Smooth muscle cell (in vitro differentiated cells): Measurements from ENCODE around the gene CCL18. TPM values are rescaled to one million over a fixed set of nuclear protein-coding genes. Genes with fewer than 3 reads are reported as not detected.

Source experiments
- DNase-seq: peaks from one replicate; lab custom pipeline; 2025; ENCODE audit not compliant: unreplicated experiment; lab: John Stamatoyannopoulos, UW
- H2AFZ ChIP-seq: fragments of 200-600 bp; sonication (generic); 2 replicates; pipeline ENCODE4 v1.6.0; 2016; ENCODE audit warnings: antibody characterized with exemption, low read depth, mild to moderate bottlenecking
- H3F3A ChIP-seq: fragments of 200-600 bp; sonication (generic); 2 replicates; pipeline ENCODE4 v1.6.0; 2017; ENCODE audit warnings: antibody characterized with exemption, low read depth
- H3K27ac ChIP-seq: fragments of 200-600 bp; sonication (generic); 2 replicates; pipeline ENCODE4 v1.5.1; 2016; ENCODE audit warnings: low read depth, mild to moderate bottlenecking
- H3K27me3 ChIP-seq: fragments of 200-600 bp; sonication (generic); 2 replicates; pipeline ENCODE4 v1.6.1; 2016; ENCODE audit warnings: low read depth, mild to moderate bottlenecking
- H3K36me3 ChIP-seq: fragments of 200-600 bp; sonication (generic); 2 replicates; pipeline ENCODE4 v1.5.1; 2016; ENCODE audit warnings: low read depth
- H3K4me1 ChIP-seq: fragments of 200-600 bp; sonication (generic); 2 replicates; pipeline ENCODE4 v1.5.1; 2016; ENCODE audit warnings: low read depth
- H3K4me2 ChIP-seq: fragments of 200-600 bp; sonication (generic); 2 replicates; pipeline ENCODE4 v1.6.0; 2016; ENCODE audit warnings: mild to moderate bottlenecking
- H3K4me3 ChIP-seq: fragments of 200-600 bp; sonication (generic); 2 replicates; pipeline ENCODE4 v1.5.1; 2016; ENCODE audit warnings: mild to moderate bottlenecking
- H3K79me2 ChIP-seq: fragments of 200-600 bp; sonication (generic); 2 replicates; pipeline ENCODE4 v1.6.0; 2016; ENCODE audit warnings: low read depth, mild to moderate bottlenecking
- H3K9ac ChIP-seq: fragments of 200-600 bp; sonication (generic); 2 replicates; pipeline ENCODE4 v1.6.0; 2016; ENCODE audit warnings: low read depth
- H3K9me3 ChIP-seq: fragments of 200-600 bp; sonication (generic); replicated peaks from 2 replicates; pipeline ENCODE4 v1.5.1; 2016; ENCODE audit warnings: low read depth
- H4K20me1 ChIP-seq: fragments of 200-600 bp; sonication (generic); 2 replicates; pipeline ENCODE4 v1.6.0; 2016; ENCODE audit warnings: low read depth
- WGBS: methylation state at CpG from one replicate; pipeline ENCODE4 v1.1.7; 2016; ENCODE audit warnings: low lambda C conversion rate; 5-methylcytosine and 5-hydroxymethylcytosine counted together
- polyA plus RNA-seq: library from polyadenylated mRNA; unstranded; fragments of >200 nt; fragmentation: Nextera tagmentation; extraction: Ambion mirVana; gene quantifications from 2 replicates; pipeline ENCODE4 v1.2.1, GENCODE V29; 2016
- total RNA-seq: library from RNA; depleted of rRNA; stranded (reverse); fragments of >200 nt; gene quantifications from 2 replicates; pipeline ENCODE4 v1.2.3, GENCODE V29; 2014
- TF ChIP-seq, protein P1 (sequence below): fragments of 200-600 bp; sonication (generic); IDR thresholded peaks from 2 replicates; pipeline ENCODE4 v1.5.1; 2017; ENCODE audit warnings: borderline replicate concordance, mild to moderate bottlenecking, antibody characterized with exemption; ENCODE audit not compliant: insufficient read depth, poor library complexity, severe bottlenecking

The CCL18 gene
- total and polyA plus RNA-seq, 2 experiments from 2014 or later: not detected

- H3K4me1 ChIP-seq: no peaks in the 10 kb centered on the region
- H3K27ac ChIP-seq: no peak overlapping the region
- H3K36me3 ChIP-seq: no peaks in the 10 kb centered on the region
- DNase-seq: no peak
- TF ChIP-seq, protein P1, sequence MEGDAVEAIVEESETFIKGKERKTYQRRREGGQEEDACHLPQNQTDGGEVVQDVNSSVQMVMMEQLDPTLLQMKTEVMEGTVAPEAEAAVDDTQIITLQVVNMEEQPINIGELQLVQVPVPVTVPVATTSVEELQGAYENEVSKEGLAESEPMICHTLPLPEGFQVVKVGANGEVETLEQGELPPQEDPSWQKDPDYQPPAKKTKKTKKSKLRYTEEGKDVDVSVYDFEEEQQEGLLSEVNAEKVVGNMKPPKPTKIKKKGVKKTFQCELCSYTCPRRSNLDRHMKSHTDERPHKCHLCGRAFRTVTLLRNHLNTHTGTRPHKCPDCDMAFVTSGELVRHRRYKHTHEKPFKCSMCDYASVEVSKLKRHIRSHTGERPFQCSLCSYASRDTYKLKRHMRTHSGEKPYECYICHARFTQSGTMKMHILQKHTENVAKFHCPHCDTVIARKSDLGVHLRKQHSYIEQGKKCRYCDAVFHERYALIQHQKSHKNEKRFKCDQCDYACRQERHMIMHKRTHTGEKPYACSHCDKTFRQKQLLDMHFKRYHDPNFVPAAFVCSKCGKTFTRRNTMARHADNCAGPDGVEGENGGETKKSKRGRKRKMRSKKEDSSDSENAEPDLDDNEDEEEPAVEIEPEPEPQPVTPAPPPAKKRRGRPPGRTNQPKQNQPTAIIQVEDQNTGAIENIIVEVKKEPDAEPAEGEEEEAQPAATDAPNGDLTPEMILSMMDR: no peak
- H3K4me2 ChIP-seq: no peak overlapping the region
- no peaks in the 10 kb centered on the region for H3K79me2 ChIP-seq
- H2AFZ ChIP-seq: no peak overlapping the region
- no peaks in the 10 kb centered on the region for H3F3A ChIP-seq
- no peaks in the 10 kb centered on the region for H4K20me1 ChIP-seq
- peaks cover 5% of the 10 kb centered on the region for H3K27me3 ChIP-seq
- no peaks in the 10 kb centered on the region for H3K9me3 ChIP-seq
- H3K4me3 ChIP-seq: no peak overlapping the region
- no peak overlapping the region for H3K9ac ChIP-seq
- 87% methylated on average over 14 of the region's 14 CpGs for WGBS
These were observed 24.7 kb downstream of the CCL18 start for GRCh38 chr17:36088670-36089338.

DNA sequence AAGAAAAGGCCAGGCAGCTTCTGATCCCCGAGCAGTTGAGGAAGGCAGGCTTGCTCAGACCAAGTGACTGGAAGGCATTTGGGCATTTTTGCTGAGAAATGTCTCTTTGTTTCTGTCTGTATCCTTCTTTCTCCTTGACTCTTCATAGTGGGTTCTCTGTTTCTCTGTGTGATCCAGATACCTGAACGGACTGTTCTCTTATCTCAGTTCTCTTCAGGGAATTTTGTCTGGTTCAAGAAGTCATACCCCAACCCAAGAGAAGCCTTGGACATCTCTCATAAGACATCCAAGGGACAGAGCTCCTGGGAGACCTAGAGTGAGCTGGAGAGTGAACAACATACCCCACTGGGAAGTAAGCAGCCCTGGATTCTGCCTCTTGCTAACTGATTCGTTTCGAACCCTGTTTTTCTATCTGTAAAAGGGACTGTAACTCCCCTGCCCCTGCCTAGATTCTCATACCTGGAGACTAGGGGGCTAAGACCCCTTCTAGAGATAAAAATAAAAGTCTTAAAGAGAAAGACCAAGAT, 25.3 kb downstream of the CCL18 start:
- Histone ChIP-seq H3K9me3 (no peaks in the 10 kb centered on the region), H3K36me3 (no peaks in the 10 kb centered on the region), H4K20me1 (no peaks in the 10 kb centered on the region), H3K4me3 (no peak overlapping the region), H3K27me3 (peaks cover 5% of the 10 kb centered on the region), H2AFZ (no peak overlapping the region), H3K4me2 (no peak overlapping the region), H3K9ac (no peak overlapping the region), H3F3A (no peaks in the 10 kb centered on the region), H3K4me1 (no peaks in the 10 kb centered on the region), H3K27ac (no peak overlapping the region), H3K79me2 (no peaks in the 10 kb centered on the region)
- DNase-seq: no peak
- TF ChIP-seq, protein P1: no peak
- 86% methylated on average over 4 of the region's 4 CpGs for WGBS

GRCh38 chr17:36089888-36090836, 26.1 kb downstream of the CCL18 start, which contains the start of gene CCL3:
Gene CCL3 (minus strand): TSS chr17:36090143. CDS start chr17:36090058, 85 bp downstream.
- WGBS: 79% methylated on average over 9 of the region's 9 CpGs
- TF ChIP-seq, protein P1: no peak
- no peak within 1 kb of the TSS for H3K9ac ChIP-seq
- peaks cover 5% of the 10 kb centered on the region for H3K27me3 ChIP-seq
- H4K20me1 ChIP-seq: no peaks in the 10 kb centered on the region
- H3K27ac ChIP-seq: no peak within 1 kb of the TSS
- H3K4me1 ChIP-seq: no peaks in the 10 kb centered on the region
- no peak for DNase-seq
- H3K79me2 ChIP-seq: no peaks in the 10 kb centered on the region
- H3K9me3 ChIP-seq: no peaks in the 10 kb centered on the region
- H3K36me3 ChIP-seq: no peaks in the 10 kb centered on the region
- H3F3A ChIP-seq: no peaks in the 10 kb centered on the region
- no peak within 1 kb of the TSS for H3K4me2 ChIP-seq
- H2AFZ ChIP-seq: no peak within 1 kb of the TSS
- H3K4me3 ChIP-seq: no peak within 1 kb of the TSS
